Non-pigmented ciliary epithelial cell (primary cell): Measurements from ENCODE around the gene ZNF471.

Experiments used
- DNase-seq: peaks from one replicate; pipeline ENCODE4 v3.0.0-alpha.2; 2010; ENCODE audit warnings: low read depth

The ZNF471 gene

DNA sequence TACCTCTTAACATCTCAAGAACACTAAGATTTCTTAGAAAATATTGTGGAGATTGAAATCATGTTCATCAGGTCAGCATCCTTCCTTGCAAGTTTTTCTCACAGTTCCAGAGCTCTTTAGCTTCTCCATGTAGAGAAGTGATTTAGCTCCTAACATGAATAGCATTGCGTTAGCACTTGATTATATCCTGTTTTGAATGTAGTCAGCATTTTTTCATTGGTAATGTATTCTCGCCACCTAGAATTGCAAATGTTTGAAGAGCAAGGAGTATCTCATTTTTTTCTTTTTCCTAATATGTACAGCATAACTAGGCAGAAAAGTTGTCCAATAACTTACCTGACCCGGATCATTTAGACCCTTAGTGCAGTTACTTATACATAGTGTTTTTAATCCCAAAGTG is 66.3 kb downstream of the ZNF471 start:
- no peak for DNase-seq

DNA sequence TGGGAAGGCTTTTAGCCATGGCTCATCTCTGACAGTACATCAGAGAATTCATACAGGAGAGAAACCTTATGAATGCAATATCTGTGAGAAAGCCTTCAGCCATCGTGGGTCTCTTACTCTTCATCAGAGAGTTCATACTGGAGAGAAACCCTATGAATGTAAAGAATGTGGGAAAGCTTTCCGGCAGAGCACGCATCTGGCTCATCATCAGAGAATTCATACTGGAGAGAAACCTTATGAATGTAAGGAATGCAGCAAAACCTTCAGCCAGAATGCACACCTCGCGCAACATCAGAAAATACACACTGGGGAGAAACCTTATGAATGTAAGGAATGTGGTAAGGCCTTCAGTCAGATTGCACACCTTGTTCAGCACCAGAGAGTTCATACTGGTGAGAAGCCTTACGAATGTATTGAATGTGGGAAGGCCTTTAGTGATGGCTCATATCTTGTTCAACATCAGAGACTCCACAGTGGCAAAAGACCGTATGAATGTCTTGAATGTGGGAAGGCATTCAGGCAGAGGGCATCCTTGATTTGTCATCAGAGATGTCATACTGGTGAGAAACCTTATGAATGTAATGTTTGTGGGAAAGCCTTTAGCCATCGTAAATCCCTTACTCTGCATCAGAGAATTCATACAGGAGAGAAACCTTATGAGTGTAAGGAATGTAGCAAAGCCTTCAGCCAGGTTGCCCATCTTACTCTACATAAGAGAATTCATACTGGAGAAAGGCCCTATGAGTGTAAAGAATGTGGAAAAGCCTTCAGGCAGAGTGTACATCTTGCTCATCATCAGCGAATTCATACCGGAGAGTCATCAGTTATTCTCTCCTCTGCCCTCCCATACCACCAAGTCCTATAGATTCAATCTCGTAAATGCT is 70.3 kb downstream of the ZNF471 start:
- DNase-seq, result no peak
